HEK293T (cell line): ENCODE results near the gene CWC25.

ENCODE experiments used
- ARNT ChIP-seq: fragments of 450-650 bp; IDR thresholded peaks from 2 replicates; pipeline ENCODE4 v1.6.1; 2017; ENCODE audit warnings: mild to moderate bottlenecking
- BHLHE40 ChIP-seq: fragments of 450-650 bp; IDR thresholded peaks from 2 replicates; pipeline ENCODE4 v1.6.1; 2016; ENCODE audit warnings: mild to moderate bottlenecking, moderate library complexity, borderline replicate concordance
- CTBP1 ChIP-seq: fragments of 450-650 bp; IDR thresholded peaks from 2 replicates; pipeline ENCODE4 v1.6.1; 2016; ENCODE audit warnings: borderline replicate concordance
- ELF4 ChIP-seq: fragments of 450-650 bp; IDR thresholded peaks from 2 replicates; pipeline ENCODE4 v1.6.1; 2017; ENCODE audit warnings: antibody characterized with exemption
- FOXK2 ChIP-seq: fragments of 450-650 bp; IDR thresholded peaks from 2 replicates; pipeline ENCODE4 v1.6.1; 2016; ENCODE audit warnings: mild to moderate bottlenecking
- FOXM1 ChIP-seq: fragments of 450-650 bp; IDR thresholded peaks from 2 replicates; pipeline ENCODE4 v1.6.1; 2017; ENCODE audit warnings: mild to moderate bottlenecking, borderline replicate concordance
- HDGF ChIP-seq: fragments of 450-650 bp; IDR thresholded peaks from 2 replicates; pipeline ENCODE4 v1.6.1; 2017; ENCODE audit warnings: antibody characterized with exemption, borderline replicate concordance
- NFRKB ChIP-seq: fragments of 450-650 bp; IDR thresholded peaks from 2 replicates; pipeline ENCODE4 v1.6.1; 2016; ENCODE audit warnings: mild to moderate bottlenecking, moderate library complexity
- SP1 ChIP-seq: fragments of 450-650 bp; IDR thresholded peaks from 2 replicates; pipeline ENCODE4 v1.6.1; 2017
- SUZ12 ChIP-seq: fragments of 450-650 bp; IDR thresholded peaks from 2 replicates; pipeline ENCODE4 v1.6.1; 2016; ENCODE audit warnings: mild to moderate bottlenecking
- TARDBP ChIP-seq: fragments of 450-650 bp; IDR thresholded peaks from 2 replicates; pipeline ENCODE4 v1.6.1; 2016
- TF ChIP-seq, protein P1 (sequence below): fragments of 450-650 bp; IDR thresholded peaks from 2 replicates; pipeline ENCODE4 v1.6.1; 2016

DNA sequence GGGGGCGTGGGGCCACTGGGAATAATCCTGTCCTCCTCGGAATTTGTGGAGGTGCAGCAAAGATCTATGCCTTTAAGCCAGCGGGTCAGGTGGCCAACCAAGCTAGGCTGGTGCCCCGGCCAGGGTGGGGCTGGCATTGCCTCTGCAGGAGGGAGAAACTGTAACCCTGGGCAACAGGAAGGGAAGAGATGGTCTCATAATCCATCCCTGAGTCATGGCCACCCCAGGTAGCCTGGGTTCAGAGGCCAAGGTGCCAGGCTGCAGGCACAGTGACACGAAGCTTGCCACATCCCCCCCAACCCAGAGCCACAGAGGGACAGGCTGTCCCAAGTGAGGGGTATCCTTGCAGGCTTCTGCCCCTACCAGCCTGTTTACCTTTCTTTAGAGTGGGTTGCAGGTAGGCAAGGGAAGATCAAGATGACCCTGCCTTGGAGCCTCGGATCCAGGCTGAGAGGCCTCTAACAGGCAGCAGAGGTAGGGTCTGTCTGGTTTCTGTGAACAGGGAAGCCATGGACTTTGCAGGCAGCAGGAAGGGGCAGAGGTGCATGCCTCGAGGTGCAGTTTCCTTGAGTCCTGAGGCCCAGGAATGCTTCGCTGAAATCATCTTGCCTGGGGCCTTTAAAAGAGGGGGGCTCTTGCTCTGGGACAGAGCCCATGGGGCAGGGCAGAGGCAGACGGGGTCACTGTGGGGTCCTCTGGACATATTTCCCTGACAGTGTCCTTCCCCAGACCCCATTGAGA is 48.7 kb upstream of the CWC25 start:
- TF ChIP-seq TARDBP (no peak), BHLHE40 (no peak), HDGF (no peak), SP1 (no peak), SUZ12 (no peak), ELF4 (no peak), FOXK2 (no peak), FOXM1 (no peak), CTBP1 (no peak), NFRKB (no peak), ARNT (no peak)
- TF ChIP-seq, protein P1, sequence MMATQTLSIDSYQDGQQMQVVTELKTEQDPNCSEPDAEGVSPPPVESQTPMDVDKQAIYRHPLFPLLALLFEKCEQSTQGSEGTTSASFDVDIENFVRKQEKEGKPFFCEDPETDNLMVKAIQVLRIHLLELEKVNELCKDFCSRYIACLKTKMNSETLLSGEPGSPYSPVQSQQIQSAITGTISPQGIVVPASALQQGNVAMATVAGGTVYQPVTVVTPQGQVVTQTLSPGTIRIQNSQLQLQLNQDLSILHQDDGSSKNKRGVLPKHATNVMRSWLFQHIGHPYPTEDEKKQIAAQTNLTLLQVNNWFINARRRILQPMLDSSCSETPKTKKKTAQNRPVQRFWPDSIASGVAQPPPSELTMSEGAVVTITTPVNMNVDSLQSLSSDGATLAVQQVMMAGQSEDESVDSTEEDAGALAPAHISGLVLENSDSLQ, result no peak
